Mesenchymal stem cell (in vitro differentiated cells and primary cell): Measurements from ENCODE around the gene AANAT.
A peak's percentile ranks its signal among the peaks of the same experiment; 100 is the strongest.

ENCODE experiments used
- DNase-seq: peaks from one replicate; pipeline ENCODE4 v3.0.0-alpha.2; 2013
- H2AFZ ChIP-seq: one replicate; pipeline ENCODE4 v1.6.1; 2013; ENCODE audit warnings: low read depth, mild to moderate bottlenecking, control low read depth, inconsistent platforms, low read length, moderate library complexity
- H2AK5ac ChIP-seq: 2 replicates; pipeline ENCODE4 v1.6.1; 2013; ENCODE audit warnings: low read length, moderate library complexity, mild to moderate bottlenecking, inconsistent platforms; ENCODE audit not compliant: severe bottlenecking
- H2BK120ac ChIP-seq: one replicate; pipeline ENCODE4 v1.6.1; 2013; ENCODE audit warnings: low read depth, mild to moderate bottlenecking, inconsistent platforms, low read length, moderate library complexity
- H2BK12ac ChIP-seq, 2 experiments: one replicate each; pipeline ENCODE4 v1.6.1; 2013; ENCODE audit warnings: inconsistent platforms in 2 of 2, low read length in 2 of 2, mild to moderate bottlenecking in 2 of 2, moderate library complexity in 2 of 2, control low read depth in 1 of 2
- H2BK15ac ChIP-seq: one replicate; pipeline ENCODE4 v1.6.1; 2013; ENCODE audit warnings: mild to moderate bottlenecking, low read depth, inconsistent platforms; ENCODE audit not compliant: poor library complexity, severe bottlenecking
- H2BK5ac ChIP-seq: 2 replicates; pipeline ENCODE4 v1.6.1; 2013; ENCODE audit warnings: low read depth, mild to moderate bottlenecking, low read length, control low read depth, inconsistent platforms; ENCODE audit not compliant: poor library complexity, severe bottlenecking
- H3K14ac ChIP-seq, 2 experiments: one replicate each; pipeline ENCODE4 v1.6.1; 2013; ENCODE audit warnings: inconsistent platforms in 2 of 2, low read length in 2 of 2, control low read depth in 1 of 2, mild to moderate bottlenecking in 1 of 2, moderate library complexity in 1 of 2
- H3K18ac ChIP-seq, 2 experiments: one replicate each; pipeline ENCODE4 v1.6.1; 2013; ENCODE audit warnings: inconsistent platforms in 2 of 2, low read length in 2 of 2, control low read depth in 1 of 2, low read depth in 1 of 2, mild to moderate bottlenecking in 1 of 2
- H3K23ac ChIP-seq, 2 experiments: one replicate each; pipeline ENCODE4 v1.6.1; 2013; ENCODE audit warnings: inconsistent platforms in 2 of 2, low read length in 2 of 2, mild to moderate bottlenecking in 2 of 2, moderate library complexity in 2 of 2, control low read depth in 1 of 2
- H3K27ac ChIP-seq: 2 replicates; pipeline ENCODE4 v1.5.1; 2013; ENCODE audit warnings: mild to moderate bottlenecking, moderate library complexity, low read length, control low read depth, inconsistent platforms; ENCODE audit not compliant: poor library complexity, severe bottlenecking
- H3K27me3 ChIP-seq, 2 experiments: 2 replicates each; pipeline versions ENCODE4 v1.6.1 to v1.7.0; 2013; ENCODE audit warnings: low read length in 2 of 2, mild to moderate bottlenecking in 2 of 2, moderate library complexity in 2 of 2, control low read depth in 1 of 2, inconsistent platforms in 1 of 2; ENCODE audit not compliant: control insufficient read depth in 1 of 2, insufficient read depth in 1 of 2
- H3K36me3 ChIP-seq, 2 experiments: 2 replicates each; pipeline versions ENCODE4 v1.6.1 to v1.7.0; 2013; ENCODE audit warnings: low read length in 2 of 2, control low read depth in 1 of 2, inconsistent platforms in 1 of 2, low read depth in 1 of 2, mild to moderate bottlenecking in 1 of 2; ENCODE audit not compliant: insufficient read depth in 2 of 2, control insufficient read depth in 1 of 2
- H3K4ac ChIP-seq, 2 experiments: one replicate each; pipeline ENCODE4 v1.6.1; 2013; ENCODE audit warnings: inconsistent platforms in 2 of 2, low read length in 2 of 2, mild to moderate bottlenecking in 2 of 2, moderate library complexity in 2 of 2, control low read depth in 1 of 2, low read depth in 1 of 2
- H3K4me1 ChIP-seq: 2 replicates; pipeline ENCODE4 v1.6.1; 2013; ENCODE audit warnings: low read depth, low read length, control low read depth; ENCODE audit not compliant: control insufficient read depth, insufficient read depth
- H3K4me2 ChIP-seq: 2 replicates; pipeline ENCODE4 v1.6.1; 2013; ENCODE audit warnings: low read length, mild to moderate bottlenecking, inconsistent platforms; ENCODE audit not compliant: poor library complexity, severe bottlenecking
- H3K4me3 ChIP-seq, 2 experiments: 2 replicates each; pipeline versions ENCODE4 v1.5.1 to v1.7.0; 2013; ENCODE audit warnings: low read length in 2 of 2, mild to moderate bottlenecking in 2 of 2, control low read depth in 1 of 2, low read depth in 1 of 2; ENCODE audit not compliant: insufficient read depth in 1 of 2
- H3K79me1 ChIP-seq: replicated peaks from 2 replicates; pipeline ENCODE4 v1.6.1; 2013; ENCODE audit warnings: mild to moderate bottlenecking, control low read depth, low read length, inconsistent platforms; ENCODE audit not compliant: poor library complexity, severe bottlenecking
- H3K9ac ChIP-seq: 2 replicates; pipeline ENCODE4 v1.7.0; 2013; ENCODE audit warnings: mild to moderate bottlenecking, low read length, moderate library complexity
- H3K9me3 ChIP-seq: 2 replicates; pipeline ENCODE4 v1.7.0; 2013; ENCODE audit warnings: mild to moderate bottlenecking, low read length; ENCODE audit not compliant: control insufficient read depth
- H4K8ac ChIP-seq: one replicate; pipeline ENCODE4 v1.6.1; 2013; ENCODE audit warnings: inconsistent platforms, mild to moderate bottlenecking, low read length, moderate library complexity
- H4K91ac ChIP-seq: one replicate; pipeline ENCODE4 v1.6.1; 2013; ENCODE audit warnings: mild to moderate bottlenecking, low read length, inconsistent platforms
- WGBS: methylation state at CpG from one replicate; pipeline ENCODE4 v1.1.7; 2013; ENCODE audit warnings: mixed read lengths; 5-methylcytosine and 5-hydroxymethylcytosine counted together

Gene AANAT

GRCh38 chr17:76442341-76443338 lies 24.8 kb upstream of the AANAT start:
- no peaks in the 10 kb centered on the region for H3K27me3 ChIP-seq
- no peaks in the 10 kb centered on the region for H3K36me3 ChIP-seq
- peak; percentile 67 for DNase-seq
- H3K4me2 ChIP-seq = no peak overlapping the region
- H3K4me3 ChIP-seq = no peak overlapping the region
- H3K4ac ChIP-seq = peak overlapping the region; percentile 5 to 80
- peaks cover 23% of the 10 kb centered on the region for H3K4me1 ChIP-seq
- H2BK120ac ChIP-seq = peak overlapping the region; percentile 21
- H3K27ac ChIP-seq = no peak overlapping the region
- no peak overlapping the region for H3K9ac ChIP-seq
- no peak overlapping the region for H2BK5ac ChIP-seq
- peak overlapping the region in 1 of 2 experiments; percentile 14 for H3K14ac ChIP-seq
- H2BK15ac ChIP-seq = no peak overlapping the region
- H2BK12ac ChIP-seq = peak overlapping the region in 1 of 2 experiments; percentile 59
- peak overlapping the region in 1 of 2 experiments; percentile 34 for H3K23ac ChIP-seq
- no peak overlapping the region for H2AFZ ChIP-seq
- H2AK5ac ChIP-seq = no peak overlapping the region
- H3K18ac ChIP-seq = peak overlapping the region; percentile 0 to 34
- 88% methylated on average over 8 of the region's 8 CpGs for WGBS
- H3K9me3 ChIP-seq = no peaks in the 10 kb centered on the region
- H4K91ac ChIP-seq = no peak overlapping the region
- H3K79me1 ChIP-seq = peaks cover 34% of the 10 kb centered on the region
- H4K8ac ChIP-seq = peak overlapping the region; percentile 5

GRCh38 chr17:76444518-76445311 lies 22.7 kb upstream of the AANAT start:
- no peak overlapping the region for H3K23ac ChIP-seq
- H4K8ac ChIP-seq = no peak overlapping the region
- no peak overlapping the region for H3K18ac ChIP-seq
- H3K14ac ChIP-seq = no peak overlapping the region
- H4K91ac ChIP-seq = no peak overlapping the region
- H3K4me1 ChIP-seq = peaks cover 20% of the 10 kb centered on the region
- H3K36me3 ChIP-seq = no peaks in the 10 kb centered on the region
- WGBS = 48% methylated on average over 6 of the region's 9 CpGs
- no peak overlapping the region for H3K4me2 ChIP-seq
- H2BK120ac ChIP-seq = no peak overlapping the region
- no peak overlapping the region for H3K9ac ChIP-seq
- no peak overlapping the region for H3K27ac ChIP-seq
- H2BK15ac ChIP-seq = no peak overlapping the region
- no peaks in the 10 kb centered on the region for H3K9me3 ChIP-seq
- H2AFZ ChIP-seq = no peak overlapping the region
- no peak overlapping the region for H3K4ac ChIP-seq
- DNase-seq = peak; percentile 49
- H3K4me3 ChIP-seq = no peak overlapping the region
- peak overlapping the region in 1 of 2 experiments; percentile 55 for H2BK12ac ChIP-seq
- H3K27me3 ChIP-seq = no peaks in the 10 kb centered on the region
- no peak overlapping the region for H2BK5ac ChIP-seq
- peaks cover 35% of the 10 kb centered on the region for H3K79me1 ChIP-seq
- H2AK5ac ChIP-seq = no peak overlapping the region

- 51% methylated on average over 9 of the region's 10 CpGs for WGBS
- no peak overlapping the region for H3K23ac ChIP-seq
- peak; percentile 34 for DNase-seq
- H2BK5ac ChIP-seq = no peak overlapping the region
- peak overlapping the region; percentile 34 for H3K27ac ChIP-seq
- no peak overlapping the region for H3K18ac ChIP-seq
- H2BK12ac ChIP-seq = no peak overlapping the region
- peak overlapping the region in 1 of 2 experiments; percentile 41 for H3K4me3 ChIP-seq
- H2AK5ac ChIP-seq = peak overlapping the region; percentile 15
- no peak overlapping the region for H3K9ac ChIP-seq
- H4K8ac ChIP-seq = no peak overlapping the region
- peak overlapping the region in 1 of 2 experiments; percentile 21 for H3K4ac ChIP-seq
- peaks cover 20% of the 10 kb centered on the region for H3K4me1 ChIP-seq
- peaks cover 0 to 1% of the 10 kb centered on the region in 2 experiments for H3K36me3 ChIP-seq
- peak overlapping the region; percentile 10 for H3K4me2 ChIP-seq
- H2BK120ac ChIP-seq = no peak overlapping the region
- no peaks in the 10 kb centered on the region for H3K27me3 ChIP-seq
- H2AFZ ChIP-seq = no peak overlapping the region
- no peaks in the 10 kb centered on the region for H3K9me3 ChIP-seq
- H2BK15ac ChIP-seq = peak overlapping the region; percentile 13
- H3K79me1 ChIP-seq = peaks cover 29% of the 10 kb centered on the region
- H4K91ac ChIP-seq = no peak overlapping the region
- no peak overlapping the region for H3K14ac ChIP-seq
These were observed 21.5 kb upstream of the AANAT start for GRCh38 chr17:76445697-76446448.
